Esophagus muscularis mucosa (tissue), 3 donors: ENCODE data around the gene FOXL2.

Experiments used
- POLR2A ChIP-seq: fragments of 450-650 bp; IDR thresholded peaks from one replicate; pipeline ENCODE4 v1.6.1; 2017; ENCODE audit warnings: antibody characterized with exemption, moderate library complexity, mild to moderate bottlenecking, low read depth
- POLR2AphosphoS5 ChIP-seq, 2 donors: sonication (generic); formaldehyde crosslinking; IDR thresholded peaks; one replicate each; pipeline ENCODE4 v1.6.1; 2017; ENCODE audit warnings: antibody characterized with exemption in 2 of 2
- TF ChIP-seq, protein P1 (sequence below), 3 experiments: fragments of 200-600 bp in 2 of 3; fragments of 450-650 bp in 1 of 3; sonication (generic) in 2 of 3; IDR thresholded peaks; one replicate each; pipeline ENCODE4 v1.5.1; 2017 to 2019; ENCODE audit warnings: antibody characterized with exemption in 3 of 3, mild to moderate bottlenecking in 2 of 3, moderate library complexity in 1 of 3

DNA sequence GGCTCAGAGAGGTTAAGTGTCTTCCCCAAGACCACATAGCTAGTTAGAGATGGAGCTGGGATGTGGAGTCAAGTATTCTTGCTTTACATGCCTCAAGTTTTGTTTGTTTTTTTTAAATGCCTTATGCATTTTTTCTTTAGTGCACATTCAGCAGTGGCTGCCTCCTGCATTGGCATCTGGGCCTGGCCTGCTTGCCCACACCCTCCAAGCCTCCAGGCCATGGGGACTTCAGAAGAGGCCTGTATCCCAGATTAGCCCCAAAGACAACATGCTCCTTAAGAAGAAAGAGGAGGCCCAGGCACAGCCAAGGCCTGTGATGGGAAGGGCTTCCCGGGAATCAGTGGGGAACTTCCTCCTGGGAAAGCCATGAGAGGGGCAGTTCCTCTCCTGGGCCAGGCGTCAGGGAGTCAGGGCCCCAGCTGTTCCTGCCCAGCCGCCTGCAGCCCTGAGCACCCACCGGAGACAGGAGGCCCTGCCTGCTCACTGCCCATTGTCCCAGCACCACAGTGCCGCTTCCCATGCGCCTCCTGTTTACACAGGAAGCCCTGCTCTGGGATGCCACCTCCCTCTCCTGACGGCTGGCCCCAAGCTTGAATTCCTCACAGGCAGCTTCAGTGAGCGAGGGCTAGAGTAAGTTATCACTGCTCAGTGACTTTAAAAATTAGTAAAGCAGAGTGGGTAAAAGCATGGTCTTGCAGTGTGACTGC lies 16.1 kb upstream of the FOXL2 start:
- TF ChIP-seq, protein P1, sequence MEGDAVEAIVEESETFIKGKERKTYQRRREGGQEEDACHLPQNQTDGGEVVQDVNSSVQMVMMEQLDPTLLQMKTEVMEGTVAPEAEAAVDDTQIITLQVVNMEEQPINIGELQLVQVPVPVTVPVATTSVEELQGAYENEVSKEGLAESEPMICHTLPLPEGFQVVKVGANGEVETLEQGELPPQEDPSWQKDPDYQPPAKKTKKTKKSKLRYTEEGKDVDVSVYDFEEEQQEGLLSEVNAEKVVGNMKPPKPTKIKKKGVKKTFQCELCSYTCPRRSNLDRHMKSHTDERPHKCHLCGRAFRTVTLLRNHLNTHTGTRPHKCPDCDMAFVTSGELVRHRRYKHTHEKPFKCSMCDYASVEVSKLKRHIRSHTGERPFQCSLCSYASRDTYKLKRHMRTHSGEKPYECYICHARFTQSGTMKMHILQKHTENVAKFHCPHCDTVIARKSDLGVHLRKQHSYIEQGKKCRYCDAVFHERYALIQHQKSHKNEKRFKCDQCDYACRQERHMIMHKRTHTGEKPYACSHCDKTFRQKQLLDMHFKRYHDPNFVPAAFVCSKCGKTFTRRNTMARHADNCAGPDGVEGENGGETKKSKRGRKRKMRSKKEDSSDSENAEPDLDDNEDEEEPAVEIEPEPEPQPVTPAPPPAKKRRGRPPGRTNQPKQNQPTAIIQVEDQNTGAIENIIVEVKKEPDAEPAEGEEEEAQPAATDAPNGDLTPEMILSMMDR (IDR thresholded peaks at IDR 0.05): no peak
- TF ChIP-seq POLR2A (no peak), POLR2AphosphoS5 (IDR thresholded peaks at IDR 0.05) (no peak)
